Measurements from ENCODE around the gene SLC35D3. TPM values are rescaled to one million over a fixed set of nuclear protein-coding genes. Genes with fewer than 3 reads are reported as not detected.

SLC35D3 gene
- total and polyA plus RNA-seq, 10 donors = not detected

- Histone ChIP-seq H3K4me1 (peaks cover 0 to 11% (median 7%) of the 10 kb centered on the region in 6 donors), H3K4me3 (no peak overlapping the region), H3K27me3 (replicated peaks in 1 of 7) (peaks cover 0 to 17% (median 0%) of the 10 kb centered on the region in 7 donors), H3K36me3 (no peaks in the 10 kb centered on the region), H3K27ac (no peak overlapping the region), H3K9me3 (no peaks in the 10 kb centered on the region)
- TF ChIP-seq, protein P1, sequence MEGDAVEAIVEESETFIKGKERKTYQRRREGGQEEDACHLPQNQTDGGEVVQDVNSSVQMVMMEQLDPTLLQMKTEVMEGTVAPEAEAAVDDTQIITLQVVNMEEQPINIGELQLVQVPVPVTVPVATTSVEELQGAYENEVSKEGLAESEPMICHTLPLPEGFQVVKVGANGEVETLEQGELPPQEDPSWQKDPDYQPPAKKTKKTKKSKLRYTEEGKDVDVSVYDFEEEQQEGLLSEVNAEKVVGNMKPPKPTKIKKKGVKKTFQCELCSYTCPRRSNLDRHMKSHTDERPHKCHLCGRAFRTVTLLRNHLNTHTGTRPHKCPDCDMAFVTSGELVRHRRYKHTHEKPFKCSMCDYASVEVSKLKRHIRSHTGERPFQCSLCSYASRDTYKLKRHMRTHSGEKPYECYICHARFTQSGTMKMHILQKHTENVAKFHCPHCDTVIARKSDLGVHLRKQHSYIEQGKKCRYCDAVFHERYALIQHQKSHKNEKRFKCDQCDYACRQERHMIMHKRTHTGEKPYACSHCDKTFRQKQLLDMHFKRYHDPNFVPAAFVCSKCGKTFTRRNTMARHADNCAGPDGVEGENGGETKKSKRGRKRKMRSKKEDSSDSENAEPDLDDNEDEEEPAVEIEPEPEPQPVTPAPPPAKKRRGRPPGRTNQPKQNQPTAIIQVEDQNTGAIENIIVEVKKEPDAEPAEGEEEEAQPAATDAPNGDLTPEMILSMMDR (IDR thresholded peaks at IDR 0.05 in 8 of 11, conservative IDR thresholded peaks at IDR 0.05 in 3 of 11) = no peak
- TF ChIP-seq POLR2AphosphoS5 (IDR thresholded peaks at IDR 0.05) (no peak), POLR2A (IDR thresholded peaks at IDR 0.05) (no peak)
- DNase-seq = no peak
- intact Hi-C loops (cut with DNase I; ENCODE audit: low total_unique reads) = no loop called here
- WGBS, 5 donors = 51 to 75% (median 56%) methylated on average over 3 of the region's 3 CpGs
Measured at GRCh38 chr6:136960781-136961180, 38.7 kb downstream of the SLC35D3 start.

DNA sequence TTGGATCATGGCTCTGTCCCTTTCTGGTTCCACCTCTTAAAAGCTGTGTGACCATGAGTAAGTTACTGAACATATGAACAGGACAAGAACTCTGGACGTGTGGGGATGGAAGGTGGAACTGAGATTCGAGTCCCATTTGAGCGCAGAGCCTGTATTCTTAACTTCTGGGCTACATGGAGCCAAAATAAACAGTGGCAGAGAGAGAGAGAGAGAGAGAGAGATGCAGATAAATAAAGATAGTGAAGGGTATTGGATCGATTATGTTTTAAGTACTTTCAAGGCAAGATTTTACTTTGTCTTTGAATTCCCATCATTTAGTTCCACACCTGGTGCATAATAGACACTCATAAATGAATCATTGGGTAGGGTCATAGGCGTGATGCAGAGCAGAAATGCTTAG, 39.7 kb downstream of the SLC35D3 start:
- Histone ChIP-seq H3K36me3 (no peaks in the 10 kb centered on the region), H3K4me1 (peaks cover 0 to 7% (median 4%) of the 10 kb centered on the region in 6 donors), H3K27me3 (replicated peaks in 1 of 7) (peaks cover 0 to 19% (median 0%) of the 10 kb centered on the region in 7 donors), H3K4me3 (no peak overlapping the region), H3K27ac (no peak overlapping the region), H3K9me3 (no peaks in the 10 kb centered on the region)
- no peak for TF ChIP-seq POLR2AphosphoS5 (IDR thresholded peaks at IDR 0.05)
- no peak for TF ChIP-seq POLR2A (IDR thresholded peaks at IDR 0.05)
- TF ChIP-seq, protein P1 (IDR thresholded peaks at IDR 0.05 in 8 of 11, conservative IDR thresholded peaks at IDR 0.05 in 3 of 11) = no peak
- no peak for DNase-seq
- 86 to 92% (median 90%) methylated on average over 5 of the region's 5 CpGs for WGBS, 5 donors
- intact Hi-C loops (cut with DNase I; ENCODE audit: low total_unique reads) = no loop called here

DNA sequence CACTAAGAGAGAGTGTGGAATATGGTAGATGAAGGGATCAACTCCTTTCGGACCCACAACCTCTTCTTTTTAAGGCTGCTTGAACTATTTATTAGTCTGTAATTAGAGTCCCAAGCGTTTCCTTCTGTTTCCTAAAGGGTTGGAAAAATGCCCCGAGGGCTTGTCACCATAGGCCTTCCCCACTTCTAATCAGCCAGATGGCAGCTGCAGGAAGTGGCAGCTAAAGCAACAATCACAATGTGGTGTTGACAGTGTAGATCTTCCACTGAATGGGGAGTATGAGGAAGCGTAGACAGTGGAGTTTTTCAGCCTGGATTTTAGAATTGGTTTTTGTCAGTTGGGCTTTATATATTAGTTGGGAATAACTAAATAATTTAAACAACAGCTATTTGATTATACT, 40.6 kb downstream of the SLC35D3 start:
- WGBS, 5 donors = 19 to 26% (median 22%) methylated on average over 4 of the region's 4 CpGs
- Histone ChIP-seq H3K4me1 (no peaks in the 10 kb centered on the region), H3K36me3 (no peaks in the 10 kb centered on the region), H3K27ac (no peak overlapping the region), H3K4me3 (no peak overlapping the region), H3K27me3 (replicated peaks in 1 of 7) (peaks cover 0 to 19% (median 0%) of the 10 kb centered on the region in 7 donors), H3K9me3 (no peaks in the 10 kb centered on the region)
- DNase-seq = no peak
- no peak for TF ChIP-seq POLR2AphosphoS5 (IDR thresholded peaks at IDR 0.05)
- no peak for TF ChIP-seq POLR2A (IDR thresholded peaks at IDR 0.05)
- TF ChIP-seq, protein P1 (IDR thresholded peaks at IDR 0.05 in 8 of 11, conservative IDR thresholded peaks at IDR 0.05 in 3 of 11) = no peak
- intact Hi-C loops (cut with DNase I; ENCODE audit: low total_unique reads) = no loop called here

- TF ChIP-seq, protein P1 (IDR thresholded peaks at IDR 0.05 in 8 of 11, conservative IDR thresholded peaks at IDR 0.05 in 3 of 11) = no peak
- TF ChIP-seq POLR2A (IDR thresholded peaks at IDR 0.05) (no peak), POLR2AphosphoS5 (IDR thresholded peaks at IDR 0.05) (no peak)
- Histone ChIP-seq H3K27me3 (replicated peaks in 1 of 7) (peaks cover 0 to 19% (median 0%) of the 10 kb centered on the region in 7 donors), H3K4me3 (no peak overlapping the region), H3K36me3 (no peaks in the 10 kb centered on the region), H3K4me1 (peaks cover 0 to 6% (median 4%) of the 10 kb centered on the region in 6 donors), H3K27ac (no peak overlapping the region), H3K9me3 (no peaks in the 10 kb centered on the region)
- DNase-seq = no peak
- 61 to 77% (median 65%) methylated on average over 2 of the region's 2 CpGs for WGBS, 5 donors
- intact Hi-C loops (cut with DNase I; ENCODE audit: low total_unique reads) = no loop called here
Measured at GRCh38 chr6:136963259-136963658, 41.2 kb downstream of the SLC35D3 start.

Measured in spleen (tissue), 11 donors.